GF-D8 (cell line): ENCODE data around the gene SUSD1.

ENCODE experiments used
- DNase-seq: peaks from one replicate; lab custom pipeline; 2025; lab: John Stamatoyannopoulos, UW

SUSD1 gene

GRCh38 chr9:112065806-112066606 is 109.1 kb downstream of the SUSD1 start:
- DNase-seq, result peak; percentile 18

DNA sequence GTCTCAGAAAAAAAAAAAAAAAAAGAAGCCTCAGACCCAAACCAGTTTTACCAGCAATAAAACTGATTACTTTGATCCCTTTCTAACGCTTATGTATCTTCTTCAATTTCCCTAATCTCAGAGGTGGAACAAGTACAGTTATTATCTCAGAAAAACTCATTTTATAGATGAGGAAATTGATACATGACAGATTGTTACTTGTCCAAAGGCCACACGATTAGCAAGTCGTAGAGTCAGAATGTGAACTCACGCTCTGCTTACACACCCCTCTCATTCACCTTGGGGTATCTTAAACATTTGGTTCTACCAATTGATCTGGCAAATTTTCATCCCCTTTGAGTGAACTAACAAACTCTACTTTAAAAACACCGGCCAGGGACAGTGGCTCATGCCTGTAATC is 110.2 kb downstream of the SUSD1 start:
- no peak for DNase-seq

DNA sequence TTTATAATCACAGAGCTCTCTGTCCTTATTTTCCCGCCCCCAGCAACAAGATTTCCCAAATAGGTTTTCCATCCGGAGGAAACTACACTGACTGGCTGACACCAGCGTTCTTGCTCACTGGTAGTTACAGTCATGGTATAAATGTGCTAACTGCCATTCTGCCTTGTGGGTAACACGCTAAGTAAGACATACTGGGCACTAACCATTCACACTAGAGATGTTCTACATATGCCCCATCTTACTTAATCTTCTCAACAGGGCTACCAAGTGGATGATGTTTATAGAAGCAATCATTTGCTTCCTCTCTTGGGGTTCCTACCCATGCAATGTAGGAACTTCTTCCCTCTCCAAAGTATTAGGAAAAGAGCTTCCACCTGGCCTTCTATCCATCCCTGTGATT is 111.5 kb downstream of the SUSD1 start:
- DNase-seq, result no peak

DNA sequence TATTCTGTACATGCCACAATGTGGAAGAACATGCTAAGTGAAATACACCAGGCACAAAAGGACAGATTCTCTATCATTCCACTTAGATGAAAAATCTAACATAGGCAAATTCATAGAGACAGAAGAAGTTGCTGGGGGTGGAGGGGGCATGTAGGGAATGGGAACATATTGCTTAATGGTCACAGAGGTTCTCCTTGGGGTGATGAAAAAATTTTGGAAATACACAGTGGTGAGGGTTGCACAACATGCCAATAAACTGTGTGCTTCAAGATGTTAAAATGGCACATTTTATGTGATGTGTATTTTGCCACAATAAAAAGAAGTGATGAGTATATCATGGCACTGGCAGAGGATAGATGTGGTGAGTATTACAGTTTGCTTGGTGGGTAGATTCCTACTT is 111.9 kb downstream of the SUSD1 start:
- no peak for DNase-seq

- peak; percentile 69 for DNase-seq
Measured at GRCh38 chr9:112061152-112061740, 113.9 kb downstream of the SUSD1 start.

GRCh38 chr9:112059966-112060320 is 115.2 kb downstream of the SUSD1 start:
- no peak for DNase-seq

DNA sequence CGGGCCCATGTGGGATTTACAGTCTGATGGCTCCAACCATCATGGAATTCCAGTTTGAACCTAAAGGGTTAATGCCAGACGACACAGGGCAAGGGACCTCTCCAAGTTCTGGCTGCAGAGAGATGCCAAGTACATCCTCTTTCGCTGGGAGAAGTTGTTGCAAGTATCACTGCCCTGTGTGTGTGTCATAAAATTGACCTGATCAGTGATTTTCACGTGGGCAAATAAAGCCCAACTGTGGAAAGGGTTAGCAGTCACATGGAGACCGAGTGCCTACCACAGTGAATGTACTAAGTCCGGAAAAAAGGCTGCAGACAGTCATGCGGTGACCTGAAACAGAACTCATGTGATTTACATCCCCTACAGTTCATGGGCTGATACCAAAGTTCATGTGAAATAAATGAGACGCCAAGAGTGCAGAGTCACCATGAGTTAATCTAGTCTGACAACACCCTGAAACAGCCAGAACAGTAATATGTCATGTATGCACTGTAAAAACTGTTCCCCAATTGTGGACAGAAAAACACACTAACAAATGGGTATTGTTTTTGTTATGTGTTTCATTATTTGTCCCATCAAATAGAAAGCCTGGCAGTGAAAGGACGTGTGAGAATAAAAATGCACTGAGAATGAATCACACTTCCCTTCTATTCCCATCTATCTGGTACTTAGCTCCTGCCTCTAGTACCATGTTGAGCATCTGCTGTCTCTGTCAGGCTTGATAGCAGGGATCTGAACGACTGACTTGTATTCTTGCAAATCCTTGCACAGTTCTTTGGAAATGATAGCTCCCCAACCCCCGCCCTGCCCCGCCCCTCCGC is 115.7 kb downstream of the SUSD1 start:
- DNase-seq, result no peak

DNA sequence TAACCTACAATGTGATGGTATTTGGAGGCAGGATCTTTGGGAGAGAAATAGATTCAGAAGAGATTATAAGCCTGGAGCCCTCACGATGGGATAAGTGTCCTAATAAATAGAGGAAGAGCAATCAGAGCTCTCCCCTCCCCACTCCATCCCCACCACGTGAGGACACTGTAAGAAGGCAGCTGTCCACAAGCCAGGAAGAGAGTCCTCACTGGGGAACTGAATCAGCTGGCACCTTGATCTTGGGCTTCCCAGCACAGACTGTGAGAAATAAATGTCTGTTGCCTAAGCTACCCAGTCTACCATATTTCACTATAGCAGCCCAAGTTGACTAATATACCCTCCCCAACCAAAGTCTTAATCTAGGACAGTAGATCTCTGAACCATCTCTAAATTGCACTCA is 118.1 kb downstream of the SUSD1 start:
- no peak for DNase-seq

DNA sequence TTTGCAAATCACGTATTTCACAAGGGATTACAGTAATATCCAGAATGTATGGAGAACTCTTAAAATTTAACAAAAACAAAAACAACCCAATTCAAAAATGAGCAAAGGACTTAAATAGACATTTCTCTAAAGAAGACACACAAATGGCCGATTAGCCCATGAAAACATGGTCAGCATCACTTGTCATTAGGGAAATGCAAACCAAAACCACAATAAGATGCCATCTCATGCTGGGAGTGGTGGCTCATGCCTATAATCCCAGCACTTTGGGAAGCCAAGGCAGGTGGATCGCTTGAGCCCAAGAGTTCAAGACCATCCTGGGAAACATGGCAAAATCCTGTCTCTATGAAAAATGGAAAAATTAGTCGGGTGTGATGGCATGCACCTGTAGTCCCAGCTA is 120.2 kb downstream of the SUSD1 start:
- no peak for DNase-seq

DNA sequence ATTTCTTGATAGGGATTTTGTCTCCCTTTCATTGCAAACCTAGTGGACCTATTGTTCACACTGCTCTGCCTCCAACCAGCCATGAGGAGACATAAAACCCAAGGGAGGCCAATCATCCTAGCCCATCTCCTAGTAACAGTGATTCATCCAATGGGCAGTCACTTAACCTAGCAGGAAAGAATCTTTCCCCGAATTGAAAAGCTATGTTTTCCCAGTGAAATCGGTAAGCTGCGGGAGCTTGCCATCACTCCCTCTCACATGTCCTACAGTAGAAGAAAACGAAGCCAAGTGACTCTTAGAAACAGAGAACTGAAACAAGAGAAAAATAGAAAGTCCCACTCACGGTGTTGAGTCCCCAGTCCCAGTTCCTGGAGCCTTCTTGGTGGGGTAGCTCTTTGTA is 123.3 kb downstream of the SUSD1 start:
- DNase-seq, result no peak

GRCh38 chr9:112050544-112051475 is 124.3 kb downstream of the SUSD1 start:
- no peak for DNase-seq

DNA sequence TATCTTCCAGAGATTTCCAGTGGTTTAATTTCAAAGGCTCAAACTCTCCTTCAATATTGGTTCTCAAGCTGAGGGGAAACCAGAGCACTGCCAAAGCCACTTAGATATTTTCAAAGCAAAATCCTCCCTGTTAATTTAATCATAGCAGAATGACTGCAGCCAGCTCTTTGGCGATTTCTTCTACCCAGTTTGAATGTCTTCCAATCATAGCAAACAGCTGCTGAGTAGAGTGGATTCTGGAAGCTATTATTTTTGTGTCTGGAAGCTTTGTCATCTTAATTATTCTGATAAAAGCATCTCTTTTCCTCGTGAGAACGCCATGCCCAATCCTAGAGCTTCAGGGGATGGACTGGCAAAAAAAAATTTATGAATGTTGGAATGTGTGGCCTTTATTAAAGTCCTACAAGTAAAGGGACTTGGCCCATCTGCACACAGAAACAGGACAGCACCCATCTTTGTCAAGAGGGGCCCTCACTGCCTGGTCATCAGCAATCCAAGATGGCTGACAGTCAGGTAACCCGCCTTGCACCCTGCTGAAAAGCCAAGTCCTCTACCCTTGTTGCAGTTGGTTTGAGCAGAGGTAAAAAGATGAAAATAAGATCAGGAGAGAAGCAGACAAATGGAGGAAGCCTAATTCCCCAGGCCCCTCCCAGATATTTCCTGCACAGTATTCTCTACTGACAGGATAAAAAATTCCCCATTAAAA is 125.1 kb downstream of the SUSD1 start:
- no peak for DNase-seq

DNA sequence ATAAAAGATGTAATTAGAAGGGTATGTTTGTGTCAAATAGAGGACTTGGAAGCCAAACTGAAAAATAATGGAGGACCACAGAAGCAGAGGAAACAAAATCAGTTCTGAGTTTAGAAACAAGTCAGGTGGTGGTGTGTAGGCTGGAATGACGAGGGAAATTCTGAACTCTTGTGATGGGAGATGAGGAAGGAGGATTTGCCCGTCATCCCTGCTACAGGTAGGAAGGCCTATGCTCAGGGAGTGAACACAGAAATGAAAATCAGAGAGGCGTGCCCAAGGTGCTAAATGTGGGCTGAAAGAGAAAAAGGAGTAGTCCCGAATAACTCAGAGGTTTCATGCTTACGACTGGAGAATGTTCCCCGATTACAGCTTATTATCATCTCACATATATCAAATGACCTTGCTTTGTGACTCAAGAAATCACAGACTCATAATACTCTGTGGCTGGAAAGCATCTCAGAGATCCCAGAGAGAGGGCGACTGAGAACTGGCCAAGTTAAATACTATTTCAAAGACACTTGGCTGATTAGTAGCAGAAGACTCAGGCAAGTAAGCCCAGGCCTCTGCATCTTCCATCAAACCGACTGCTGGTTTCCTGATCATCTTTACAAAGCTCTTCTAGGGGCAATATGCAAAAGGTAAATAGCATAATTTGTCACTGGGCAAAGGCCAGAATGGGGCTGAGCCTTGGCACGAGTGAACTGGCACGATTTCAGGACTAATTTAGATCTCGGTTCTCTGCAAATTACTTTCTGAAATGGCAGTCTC is 126.0 kb downstream of the SUSD1 start:
- no peak for DNase-seq

DNA sequence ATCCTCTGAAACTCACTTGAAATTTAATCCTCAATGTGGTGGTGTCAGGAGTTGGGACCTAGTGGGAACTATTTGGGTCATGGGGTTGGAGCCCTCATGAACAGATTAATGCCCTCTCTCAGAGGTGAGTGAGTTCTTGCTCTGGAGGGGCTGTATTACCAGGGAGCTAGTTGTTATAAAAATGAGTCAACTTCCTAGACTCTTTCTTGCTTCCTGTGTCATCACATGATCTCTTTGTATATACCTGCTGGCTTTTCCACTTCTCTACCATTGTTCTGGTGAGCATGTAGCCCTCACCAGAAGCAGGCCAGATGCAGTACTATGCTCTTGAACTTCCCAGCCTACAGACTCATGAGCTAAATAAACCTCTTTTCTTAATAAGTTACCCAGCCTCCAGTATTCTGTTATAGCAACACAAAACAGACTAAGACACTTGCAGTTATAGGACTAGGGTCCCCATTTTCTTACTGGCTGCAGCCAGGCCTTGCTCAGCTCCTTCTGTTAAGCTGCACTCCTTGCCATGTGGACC is 127.5 kb downstream of the SUSD1 start:
- no peak for DNase-seq

DNA sequence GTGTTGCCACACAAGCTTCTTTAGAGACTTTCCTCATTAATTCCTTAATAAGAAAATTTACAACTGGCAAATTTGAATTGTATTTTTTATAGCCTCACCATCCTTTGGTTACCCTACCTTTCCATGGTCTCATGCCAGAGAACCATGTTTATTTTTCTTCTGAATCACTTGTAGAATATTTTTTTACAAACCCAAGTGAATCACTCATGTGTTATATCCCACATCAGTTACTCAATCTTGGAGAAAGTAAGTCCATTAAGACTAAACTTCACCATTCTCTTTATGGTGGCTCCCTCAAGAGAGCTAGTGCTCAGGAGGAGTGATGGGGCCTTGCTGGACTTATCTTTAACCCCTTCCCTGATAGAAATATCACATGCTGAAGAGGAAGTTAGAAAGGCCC is 128.9 kb downstream of the SUSD1 start:
- DNase-seq, result no peak

DNA sequence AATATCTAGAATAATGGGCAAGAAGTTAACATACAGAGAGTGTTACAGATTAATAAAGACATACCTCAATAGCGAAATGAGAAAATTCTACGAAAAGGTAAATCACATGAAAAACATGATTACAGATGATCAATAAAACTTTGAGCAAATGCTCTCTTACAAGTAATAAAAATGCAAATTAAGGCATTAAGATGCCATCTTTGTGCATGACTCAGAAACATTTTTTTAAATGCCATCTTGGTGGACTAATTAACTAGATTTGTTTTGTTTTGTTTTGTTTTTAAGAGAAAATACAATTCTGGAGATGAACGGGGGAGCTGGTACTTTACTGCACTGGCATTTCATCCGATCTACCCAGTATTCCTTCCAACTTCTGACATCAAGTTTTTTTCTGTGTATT is 130.2 kb downstream of the SUSD1 start:
- DNase-seq, result no peak

DNA sequence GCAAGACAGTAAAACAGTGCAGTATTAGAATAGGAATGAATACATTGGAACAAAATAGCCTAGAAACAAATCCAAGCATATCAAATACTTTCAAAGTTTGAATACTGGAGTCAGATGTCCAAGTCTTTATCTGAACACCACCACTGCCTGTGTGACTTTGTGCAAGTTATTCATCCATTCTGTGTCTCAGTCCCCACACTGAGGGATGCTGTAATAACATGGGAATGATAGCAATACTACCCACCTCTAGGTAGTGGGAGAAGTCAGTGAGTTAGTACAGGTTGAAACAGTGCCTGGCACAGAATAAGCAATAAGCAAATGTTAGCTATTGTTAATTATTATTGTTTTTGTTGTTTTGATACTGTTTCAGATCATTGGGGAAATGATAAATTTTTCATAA is 130.9 kb downstream of the SUSD1 start:
- DNase-seq, result no peak

GRCh38 chr9:112043423-112043822 is 131.7 kb downstream of the SUSD1 start:
- DNase-seq, result no peak

GRCh38 chr9:112042769-112043168 is 132.3 kb downstream of the SUSD1 start:
- DNase-seq, result no peak

DNA sequence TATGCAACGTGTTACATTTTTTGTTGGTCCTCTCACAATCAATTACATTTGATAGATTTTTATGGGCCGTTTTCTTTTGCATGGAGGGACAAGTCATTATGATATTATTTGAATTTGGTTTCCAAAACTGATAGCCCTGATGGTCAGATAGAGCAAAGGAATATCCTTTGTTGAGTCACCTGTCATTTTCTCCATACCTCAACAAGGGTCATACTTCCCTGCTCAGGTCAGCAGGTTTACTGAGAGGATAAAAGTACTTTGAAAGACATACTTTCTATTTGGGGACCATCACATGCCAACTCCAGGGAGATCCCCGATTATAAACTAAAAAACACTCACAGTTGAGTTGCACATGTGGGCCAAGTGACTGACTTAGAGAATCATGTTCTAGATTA is 132.9 kb downstream of the SUSD1 start:
- DNase-seq, result no peak
